HepG2 (cell line): ENCODE measurements around the gene AJUBA. TPM values are rescaled to one million over a fixed set of nuclear protein-coding genes. Genes with fewer than 3 reads are reported as not detected.
A peak's percentile ranks its signal among the peaks of the same experiment; 100 is the strongest.

Experiments used
- ATAC-seq: fragments of 200-7000 bp; cut with Tn5 transposase; 3 replicates; pipeline ENCODE4 v1.9.1; 2020; ENCODE audit warnings: mild to moderate bottlenecking, moderate library complexity
- BruUV-seq: library from RNA; stranded (reverse); fragments of 400-500 nt; replicated peaks from 2 replicates; lab custom pipeline; 2021; lab: Mats Ljungman, UMichigan
- CTCF ChIA-PET: fragments of 300-600 bp; formaldehyde crosslinking; extraction: SDS; loops from one replicate; lab custom pipeline; 2021; ENCODE audit warnings: low total read pairs, inconsistent platforms, low intra/inter-chr PET ratio; lab: Yijun Ruan, JAX
- POLR2A ChIA-PET: fragments of 350-600 bp; sonication (Branson Sonifier 250); formaldehyde crosslinking; loops from one replicate; lab custom pipeline; 2020; ENCODE audit warnings: antibody characterized with exemption, inconsistent platforms; lab: Yijun Ruan, JAX
- DNase-seq: peaks from one replicate; pipeline ENCODE4 v3.0.0-alpha.2; 2015; ENCODE audit warnings: low spot score
- FAIRE-seq: peaks from 3 replicates; lab custom pipeline; 2011; peaks lifted over from hg19 to GRCh38; lab: Jason Lieb, UNC
- H2AFZ ChIP-seq: one replicate; pipeline ENCODE4 v1.6.1; 2011; ENCODE audit warnings: low read length, inconsistent platforms
- H3K27ac ChIP-seq: fragments of 300-600 bp; 3 replicates; pipeline ENCODE4 v1.8.0; 2011; ENCODE audit warnings: mixed run types, mild to moderate bottlenecking, mixed read lengths, low read length, inconsistent platforms; ENCODE audit not compliant: insufficient read depth; ENCODE audit errors: extremely low read length
- H3K27me3 ChIP-seq, 2 experiments: fragments of 200-600 bp in 1 of 2; 2 replicates in 1 of 2; 3 replicates in 1 of 2; pipeline versions ENCODE4 v1.6.0 to v1.8.0; 2011; ENCODE audit warnings: low read length in 2 of 2, mild to moderate bottlenecking in 2 of 2, moderate library complexity in 2 of 2, inconsistent platforms in 1 of 2; ENCODE audit not compliant: insufficient read depth in 2 of 2, control insufficient read depth in 1 of 2
- H3K36me3 ChIP-seq, 2 experiments: fragments of 200-600 bp in 1 of 2; replicated peaks in 1 of 2; 2 replicates in 1 of 2; 3 replicates in 1 of 2; pipeline versions ENCODE4 v1.5.1 to v1.8.0; 2011; ENCODE audit warnings: low read length in 2 of 2, inconsistent platforms in 1 of 2; ENCODE audit not compliant: insufficient read depth in 2 of 2, control insufficient read depth in 1 of 2
- H3K4me1 ChIP-seq: 2 replicates; pipeline ENCODE4 v1.5.1; 2012; ENCODE audit warnings: low read length, inconsistent platforms; ENCODE audit not compliant: insufficient read depth
- H3K4me2 ChIP-seq: 2 replicates; pipeline ENCODE4 v1.6.0; 2011; ENCODE audit warnings: low read depth, low read length, inconsistent platforms
- H3K4me3 ChIP-seq, 3 experiments: fragments of 200-600 bp in 1 of 3; sonication (generic), shearing (Covaris generic) in 1 of 3; replicated peaks in 1 of 3; 2 replicates each; pipeline ENCODE4 v1.5.1; 2011 to 2016; ENCODE audit warnings: low read length in 3 of 3, inconsistent platforms in 2 of 3, low read depth in 2 of 3, mild to moderate bottlenecking in 2 of 3, control low read depth in 1 of 3, mixed read lengths in 1 of 3; ENCODE audit not compliant: insufficient read depth in 1 of 3
- H3K79me2 ChIP-seq: one replicate; pipeline ENCODE4 v1.6.1; 2011; ENCODE audit warnings: low read length, inconsistent platforms; ENCODE audit not compliant: insufficient read depth
- H3K9ac ChIP-seq: 2 replicates; pipeline ENCODE4 v1.6.0; 2011; ENCODE audit warnings: mild to moderate bottlenecking, low read depth, low read length, inconsistent platforms; ENCODE audit not compliant: insufficient read depth
- H3K9me3 ChIP-seq: 2 replicates; pipeline ENCODE4 v1.5.1; 2012; ENCODE audit warnings: mild to moderate bottlenecking, low read length
- H4K20me1 ChIP-seq: 2 replicates; pipeline ENCODE4 v1.6.0; 2011; ENCODE audit warnings: inconsistent platforms, mild to moderate bottlenecking, low read length, moderate library complexity; ENCODE audit not compliant: insufficient read depth
- AGO2 ChIP-seq: fragments of 200-400 bp; formaldehyde crosslinking; optimal IDR thresholded peaks from 2 replicates; pipeline ENCODE3; 2017; ENCODE audit warnings: mild to moderate bottlenecking, low read depth, low read length, moderate library complexity
- AHR ChIP-seq: IDR thresholded peaks from 2 replicates; pipeline ENCODE4 v1.6.1; 2018; ENCODE audit warnings: missing genetic modification reagents, missing compliant biosample characterization
- CENPX ChIP-seq: sonication (generic); formaldehyde crosslinking; IDR thresholded peaks from 2 replicates; pipeline ENCODE4 v1.9.0; 2021; ENCODE audit warnings: mild to moderate bottlenecking, missing genetic modification reagents, moderate library complexity
- DNMT1 ChIP-seq: sonication (generic); formaldehyde crosslinking; IDR thresholded peaks from 2 replicates; pipeline ENCODE4 v1.5.1; 2020; ENCODE audit warnings: mild to moderate bottlenecking, missing genetic modification reagents
- EP300 ChIP-seq, 3 experiments: sonication (generic) in 1 of 3; formaldehyde crosslinking in 1 of 3; IDR thresholded peaks; 2 replicates each; pipeline versions ENCODE4 v1.5.1 to v1.6.1; 2011 to 2020; ENCODE audit warnings: low read depth in 2 of 3, low read length in 2 of 3, borderline replicate concordance in 1 of 3, improper control_type of control experiment in 1 of 3, mild to moderate bottlenecking in 1 of 3, missing genetic modification reagents in 1 of 3, moderate library complexity in 1 of 3
- FOSL1 ChIP-seq: sonication (generic); formaldehyde crosslinking; IDR thresholded peaks from 2 replicates; pipeline ENCODE4 v1.9.0; 2021; ENCODE audit warnings: missing genetic modification reagents, borderline replicate concordance
- JDP2 ChIP-seq: sonication (generic); formaldehyde crosslinking; IDR thresholded peaks from 2 replicates; pipeline ENCODE4 v1.8.1; 2022; ENCODE audit warnings: missing genetic modification reagents, borderline replicate concordance
- MBD4 ChIP-seq: IDR thresholded peaks from 2 replicates; pipeline ENCODE4 v1.6.1; 2012; ENCODE audit warnings: low read length, inconsistent platforms, borderline replicate concordance
- MNT ChIP-seq: fragments of 450-650 bp; IDR thresholded peaks from 2 replicates; pipeline ENCODE4 v1.6.1; 2016
- MXD3 ChIP-seq: IDR thresholded peaks from 2 replicates; pipeline ENCODE4 v1.6.1; 2016; ENCODE audit warnings: mild to moderate bottlenecking, missing biosample characterization, missing genetic modification reagents
- NFRKB ChIP-seq: fragments of 450-650 bp; IDR thresholded peaks from 2 replicates; pipeline ENCODE4 v1.6.1; 2017
- NFYB ChIP-seq: sonication (generic); formaldehyde crosslinking; IDR thresholded peaks from 2 replicates; pipeline ENCODE4 v1.4.0; 2020; ENCODE audit warnings: missing genetic modification reagents
- PRPF4 ChIP-seq: fragments of 200-400 bp; formaldehyde crosslinking; IDR thresholded peaks from 2 replicates; pipeline ENCODE4 v1.6.1; 2016; ENCODE audit warnings: low read length, low read depth; ENCODE audit not compliant: poor library complexity, severe bottlenecking
- TOPORS ChIP-seq: sonication (generic); formaldehyde crosslinking; IDR thresholded peaks from 2 replicates; pipeline ENCODE4 v1.8.0; 2023; ENCODE audit warnings: mild to moderate bottlenecking, missing genetic modification reagents
- ZBTB14 ChIP-seq: sonication (generic); formaldehyde crosslinking; IDR thresholded peaks from 2 replicates; pipeline ENCODE4 v1.4.0; 2020; ENCODE audit warnings: missing genetic modification reagents
- ZBTB49 ChIP-seq: sonication (generic); formaldehyde crosslinking; IDR thresholded peaks from 2 replicates; pipeline ENCODE4 v1.4.0; 2020; ENCODE audit warnings: missing genetic modification reagents, borderline replicate concordance
- ZFYVE20 ChIP-seq: sonication (generic); formaldehyde crosslinking; IDR thresholded peaks from 2 replicates; pipeline ENCODE4 v1.8.0; 2023; ENCODE audit warnings: low read depth, mild to moderate bottlenecking, moderate library complexity, missing genetic modification reagents, borderline replicate concordance
- ZNF547 ChIP-seq: sonication (generic); formaldehyde crosslinking; IDR thresholded peaks from 2 replicates; pipeline ENCODE4 v1.5.1; 2020; ENCODE audit warnings: mild to moderate bottlenecking, missing genetic modification reagents
- WGBS: methylation state at CpG from one replicate; pipeline ENCODE4 v1.1.6; 2017; ENCODE audit warnings: low lambda C conversion rate; 5-methylcytosine and 5-hydroxymethylcytosine counted together
- in situ Hi-C: cut with HindIII; loops from 2 replicates; pipeline ENCODE4 v1.10.0; 2017; ENCODE audit warnings: low pct_unique_long_range_greater_than_20kb; ENCODE audit not compliant: extremely low pct_ligation_motif_present
- intact Hi-C: fragments of 100-400 bp; cut with micrococcal nuclease; formaldehyde crosslinking; loops from one replicate; pipeline ENCODE4 v1.10.0; 2022; ENCODE audit not compliant: unreplicated experiment
- polyA plus RNA-seq, 8 experiments: library from polyadenylated mRNA; depleted of rRNA in 3 of 8; stranded (reverse) in 7 of 8; unstranded in 1 of 8; fragments of >200 nt; fragmentation: Illumina TruSeq in 4 of 8; extraction: Trizol in 4 of 8; gene quantifications; 2 replicates each; pipeline versions ENCODE4 v1.2.1 to v1.2.3, GENCODE V29; 2011 to 2016; ENCODE audit warnings: low read depth in 4 of 8, missing spikeins in 1 of 8, mixed read lengths in 1 of 8; ENCODE audit not compliant: insufficient read depth in 1 of 8
- total RNA-seq, 5 experiments: library from RNA; depleted of rRNA; stranded (reverse); fragments of >200 nt; fragmentation: Illumina TruSeq; extraction: Trizol; gene quantifications; 2 replicates each; pipeline ENCODE4 v1.2.3, GENCODE V29; 2016; ENCODE audit warnings: low read depth in 1 of 5

The AJUBA gene
- total and polyA plus RNA-seq, 2 of the 13 experiments (the other 11 are each of a cell fraction or from before 2014, with no cell fraction given), result 157 to 241 TPM

- ChIA-PET CTCF (no interaction called here), POLR2A (interaction anchor here (1.2 to 15.1 kb wide), 8 partner anchors 9 to 70 kb away, joined by 3 to 203 read pairs (median 6); partner anchors contain the start of genes ACIN1, AJUBA, C14orf119 and PSMB5)
- H3K27me3 ChIP-seq, result no peaks in the 10 kb centered on the region
- H3K36me3 ChIP-seq, result peaks cover 23 to 38% of the 10 kb centered on the region in 2 experiments
- H3K27ac ChIP-seq, result no peak overlapping the region
- H3K4me2 ChIP-seq, result no peak overlapping the region
- no peak for DNase-seq
- no peak overlapping the region for H3K9ac ChIP-seq
- H3K4me1 ChIP-seq, result peaks cover 29% of the 10 kb centered on the region
- no peak; the same call in 1 of the 3 replicates for ATAC-seq
- H3K4me3 ChIP-seq, result no peak overlapping the region
- 87% methylated on average over 7 of the region's 7 CpGs for WGBS
- H3K79me2 ChIP-seq, result peaks cover 14% of the 10 kb centered on the region
- in situ Hi-C loops (no loop called here), intact Hi-C loops (no loop called here)
- 0 out of 2 replicates have a peak, but pooled peaks cover 6% of the 10 kb centered on the region for H4K20me1 ChIP-seq
- no peak for FAIRE-seq
- BruUV-seq, result no TSS peak
- H2AFZ ChIP-seq, result no peak overlapping the region
- H3K9me3 ChIP-seq, result no peaks in the 10 kb centered on the region
- TF ChIP-seq NFRKB (peak; percentile 6; the same call in 1 of the 2 replicates), AHR (CRISPR knock-in tag) (peak; percentile 39; the same call in 1 of the 2 replicates), TOPORS (CRISPR knock-in tag) (0 out of 2 replicates have a peak, but pooled peaks have one; percentile 47), ZFYVE20 (0 out of 2 replicates have a peak, but pooled peaks have one; percentile 38), NFYB (no peak), PRPF4 (peak; percentile 15), FOSL1 (CRISPR knock-in tag) (0 out of 2 replicates have a peak, but pooled peaks have one; percentile 13), AGO2 (peak; percentile 41), MNT (no peak), MBD4 (0 out of 2 replicates have a peak, but pooled peaks have one; percentile 23), CENPX (CRISPR knock-in tag) (no peak), EP300 (IDR thresholded peaks at IDR 0.05; ENCODE audit: low read depth in 2 of 2, low read length in 2 of 2) (no peak), EP300 (CRISPR knock-in tag; IDR thresholded peaks at IDR 0.05; ENCODE audit: borderline replicate concordance) (0 out of 2 replicates have a peak, but pooled peaks have one; percentile 21), DNMT1 (CRISPR knock-in tag) (no peak), JDP2 (CRISPR knock-in tag) (no peak), ZBTB49 (CRISPR knock-in tag) (peak; percentile 64; the same call in 1 of the 2 replicates), ZBTB14 (CRISPR knock-in tag) (0 out of 2 replicates have a peak, but pooled peaks have one; percentile 17), MXD3 (CRISPR knock-in tag) (0 out of 2 replicates have a peak, but pooled peaks have one; percentile 30), ZNF547 (CRISPR knock-in tag) (0 out of 2 replicates have a peak, but pooled peaks have one; percentile 18)
Measured at GRCh38 chr14:23024612-23025075, 42.3 kb upstream of the AJUBA start.
